ENCODE measurements around the gene TBX2.

Gene TBX2

DNA sequence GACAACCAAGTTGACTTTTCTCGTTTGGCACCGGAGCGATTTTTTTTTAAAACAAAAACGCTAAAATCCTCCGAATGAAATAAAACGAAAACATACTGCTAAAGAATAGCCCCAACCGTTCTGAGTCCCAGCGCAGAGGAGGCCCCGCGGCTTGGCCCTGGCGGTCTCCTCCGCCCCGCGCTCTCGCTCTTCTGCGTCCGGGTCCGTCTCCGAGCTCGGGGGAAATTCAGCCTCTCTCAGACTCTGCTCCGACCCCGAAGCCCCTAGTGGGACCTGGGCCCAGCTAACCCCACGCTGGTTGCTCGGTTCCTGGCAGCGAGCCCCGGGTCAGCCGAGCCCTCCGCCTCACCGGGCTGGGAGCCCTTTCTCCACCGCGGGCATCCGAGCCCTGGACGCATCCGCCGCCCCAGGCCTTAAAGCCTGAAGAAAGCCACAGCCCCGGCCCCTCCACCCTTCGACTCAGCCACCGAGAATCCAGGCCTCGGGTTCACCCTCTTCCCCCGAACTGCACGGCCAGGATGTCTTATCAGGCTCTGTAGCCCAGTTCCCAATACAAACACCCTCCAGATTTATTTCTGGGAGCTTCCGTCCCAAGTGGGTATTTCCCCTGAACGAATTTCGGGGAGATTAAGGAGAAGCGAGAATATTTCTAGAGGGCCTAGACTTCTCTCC is 1.2 kb downstream of the TBX2 start:
- DNase-seq (ENCODE audit: low read depth), result no peak
- no peak overlapping the region for H3K4me3 ChIP-seq (ENCODE audit: low read length)
- TF ChIP-seq, protein P1, sequence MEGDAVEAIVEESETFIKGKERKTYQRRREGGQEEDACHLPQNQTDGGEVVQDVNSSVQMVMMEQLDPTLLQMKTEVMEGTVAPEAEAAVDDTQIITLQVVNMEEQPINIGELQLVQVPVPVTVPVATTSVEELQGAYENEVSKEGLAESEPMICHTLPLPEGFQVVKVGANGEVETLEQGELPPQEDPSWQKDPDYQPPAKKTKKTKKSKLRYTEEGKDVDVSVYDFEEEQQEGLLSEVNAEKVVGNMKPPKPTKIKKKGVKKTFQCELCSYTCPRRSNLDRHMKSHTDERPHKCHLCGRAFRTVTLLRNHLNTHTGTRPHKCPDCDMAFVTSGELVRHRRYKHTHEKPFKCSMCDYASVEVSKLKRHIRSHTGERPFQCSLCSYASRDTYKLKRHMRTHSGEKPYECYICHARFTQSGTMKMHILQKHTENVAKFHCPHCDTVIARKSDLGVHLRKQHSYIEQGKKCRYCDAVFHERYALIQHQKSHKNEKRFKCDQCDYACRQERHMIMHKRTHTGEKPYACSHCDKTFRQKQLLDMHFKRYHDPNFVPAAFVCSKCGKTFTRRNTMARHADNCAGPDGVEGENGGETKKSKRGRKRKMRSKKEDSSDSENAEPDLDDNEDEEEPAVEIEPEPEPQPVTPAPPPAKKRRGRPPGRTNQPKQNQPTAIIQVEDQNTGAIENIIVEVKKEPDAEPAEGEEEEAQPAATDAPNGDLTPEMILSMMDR (IDR thresholded peaks at IDR 0.05; ENCODE audit: insufficient read depth, low read depth, low read length, missing control alignments), result no peak

DNA sequence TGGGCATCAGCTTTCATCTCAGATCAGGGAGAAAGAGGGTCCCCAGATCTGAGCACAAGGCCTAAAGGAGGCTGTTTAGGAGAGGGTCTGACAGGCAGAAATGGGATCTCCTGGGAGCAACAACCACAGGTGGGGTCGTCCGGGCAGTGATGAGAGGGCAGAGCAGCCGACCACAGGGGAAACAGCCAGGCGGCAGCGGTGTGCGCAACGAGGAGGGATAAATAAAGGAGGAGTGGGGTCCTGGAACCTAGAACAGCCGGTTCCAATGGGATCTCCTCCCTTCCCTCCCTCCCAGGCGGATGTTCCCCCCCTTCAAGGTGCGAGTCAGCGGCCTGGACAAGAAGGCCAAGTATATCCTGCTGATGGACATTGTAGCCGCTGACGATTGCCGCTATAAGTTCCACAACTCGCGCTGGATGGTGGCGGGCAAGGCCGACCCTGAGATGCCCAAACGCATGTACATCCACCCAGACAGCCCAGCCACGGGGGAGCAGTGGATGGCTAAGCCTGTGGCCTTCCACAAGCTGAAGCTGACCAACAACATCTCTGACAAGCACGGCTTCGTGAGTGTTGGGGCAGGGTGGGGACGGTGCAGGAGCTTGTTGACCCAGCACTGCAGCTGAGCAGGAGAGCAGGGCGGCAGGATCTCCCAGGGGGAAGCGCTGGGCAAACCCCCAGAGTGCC is 1.9 kb downstream of the TBX2 start:
- H3K4me3 ChIP-seq (ENCODE audit: low read length), result no peak overlapping the region
- DNase-seq (ENCODE audit: low read depth), result no peak
- TF ChIP-seq, protein P1 (IDR thresholded peaks at IDR 0.05; ENCODE audit: insufficient read depth, low read depth, low read length, missing control alignments), result no peak

DNA sequence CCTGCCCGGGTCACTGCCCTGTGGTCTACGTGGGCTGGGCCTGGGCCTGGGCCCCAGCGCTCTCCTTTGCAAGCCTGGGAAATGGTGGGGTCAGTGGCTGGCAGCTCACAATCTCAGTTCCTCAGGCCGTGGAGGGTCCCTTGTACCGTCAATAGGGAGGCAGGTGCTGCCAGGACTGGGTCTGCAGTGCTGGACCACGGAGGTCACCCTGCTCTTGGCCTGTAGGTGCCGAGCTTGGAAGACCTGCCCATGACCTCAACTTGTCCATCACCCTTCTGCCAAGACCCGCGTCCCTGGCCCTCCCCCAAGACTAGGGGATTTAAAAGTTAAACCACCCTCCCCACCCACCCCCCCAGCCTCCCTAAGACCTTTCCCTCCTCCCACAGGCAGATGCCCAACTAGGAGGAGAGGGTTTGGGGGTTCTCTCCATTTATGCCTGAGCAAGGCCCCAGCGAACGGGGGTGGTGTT is 2.5 kb downstream of the TBX2 start:
- no peak overlapping the region for H3K4me3 ChIP-seq (ENCODE audit: low read length)
- no peak for DNase-seq (ENCODE audit: low read depth)
- TF ChIP-seq, protein P1 (IDR thresholded peaks at IDR 0.05; ENCODE audit: insufficient read depth, low read depth, low read length, missing control alignments), result no peak

DNA sequence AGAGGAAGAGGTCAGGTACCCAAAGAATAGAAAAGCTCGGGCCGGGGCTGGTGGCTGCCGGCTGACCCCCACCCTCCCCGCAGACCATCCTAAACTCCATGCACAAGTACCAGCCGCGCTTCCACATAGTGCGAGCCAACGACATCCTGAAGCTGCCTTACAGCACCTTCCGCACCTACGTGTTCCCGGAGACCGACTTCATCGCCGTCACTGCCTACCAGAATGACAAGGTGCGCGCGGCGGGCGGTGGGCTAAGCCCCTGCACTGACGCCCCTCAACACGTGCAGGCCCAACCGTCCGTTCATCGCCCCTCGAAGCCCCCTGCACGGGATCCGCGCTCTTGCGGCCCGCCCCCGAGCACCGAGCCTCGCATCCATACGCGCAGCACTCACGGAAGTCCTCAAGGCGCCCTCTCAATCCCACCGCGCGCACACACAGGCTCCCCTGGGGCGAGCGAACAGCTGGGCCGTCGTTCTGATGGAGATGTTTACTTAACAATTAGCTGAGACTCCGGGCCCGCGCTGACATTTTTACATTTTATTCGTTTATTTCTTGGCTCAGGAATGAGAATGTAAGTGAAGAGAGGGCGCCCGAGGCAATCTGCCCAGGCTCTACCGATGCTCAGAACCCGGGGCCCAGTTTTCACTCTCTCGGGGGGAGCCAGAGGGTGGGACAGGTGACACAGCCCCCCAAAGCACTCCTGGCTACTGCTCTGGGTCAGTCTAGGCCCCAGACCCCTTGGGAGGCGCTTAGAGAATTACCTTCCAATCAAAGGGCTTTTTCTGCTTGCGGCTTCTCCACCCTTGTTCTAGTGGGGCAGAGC is 3.5 kb downstream of the TBX2 start:
- no peak for DNase-seq (ENCODE audit: low read depth)
- H3K4me3 ChIP-seq (ENCODE audit: low read length), result no peak overlapping the region
- TF ChIP-seq, protein P1 (IDR thresholded peaks at IDR 0.05; ENCODE audit: insufficient read depth, low read depth, low read length, missing control alignments), result no peak

DNA sequence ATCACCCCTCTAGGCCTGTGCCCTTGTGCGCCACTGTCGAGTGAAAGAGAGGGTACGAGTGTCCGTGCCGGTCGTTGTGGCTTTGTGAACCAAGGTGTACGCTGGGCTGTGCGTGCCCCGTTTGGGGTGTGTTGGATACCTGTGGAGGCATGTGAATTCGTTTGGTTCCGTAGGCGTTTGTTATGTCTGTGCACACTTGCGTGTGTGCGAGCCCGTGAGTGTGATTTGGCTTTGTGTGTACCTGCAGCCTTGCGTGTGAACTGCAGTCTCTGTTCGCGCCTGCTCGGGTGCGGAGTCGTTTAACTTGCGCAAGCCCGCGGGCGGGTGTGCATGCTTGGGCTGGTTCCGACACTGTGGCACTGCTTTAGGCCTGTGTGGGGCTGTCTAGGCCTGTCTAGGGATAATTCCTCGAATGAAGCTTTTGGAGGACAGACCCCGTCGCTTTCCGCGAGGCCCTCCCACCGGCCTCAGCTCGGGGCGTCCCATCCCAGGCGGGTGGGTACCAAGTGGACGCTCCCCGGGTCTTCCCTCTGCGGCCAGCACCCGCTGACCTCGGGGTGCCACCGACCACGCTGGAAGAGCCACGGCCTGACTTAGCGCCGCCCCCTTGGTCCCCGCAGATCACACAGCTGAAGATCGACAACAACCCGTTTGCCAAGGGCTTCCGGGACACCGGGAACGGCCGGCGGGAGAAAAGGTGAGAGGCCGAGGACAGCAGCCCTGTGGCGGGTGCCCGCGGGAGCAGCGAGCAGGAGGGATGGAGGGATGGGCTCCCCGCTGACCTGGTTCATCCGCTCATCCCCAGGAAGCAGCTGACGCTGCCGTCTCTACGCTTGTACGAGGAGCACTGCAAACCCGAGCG is 4.4 kb downstream of the TBX2 start:
- no peak overlapping the region for H3K4me3 ChIP-seq (ENCODE audit: low read length)
- DNase-seq (ENCODE audit: low read depth), result peak; percentile 90
- TF ChIP-seq, protein P1 (IDR thresholded peaks at IDR 0.05; ENCODE audit: insufficient read depth, low read depth, low read length, missing control alignments), result no peak

DNA sequence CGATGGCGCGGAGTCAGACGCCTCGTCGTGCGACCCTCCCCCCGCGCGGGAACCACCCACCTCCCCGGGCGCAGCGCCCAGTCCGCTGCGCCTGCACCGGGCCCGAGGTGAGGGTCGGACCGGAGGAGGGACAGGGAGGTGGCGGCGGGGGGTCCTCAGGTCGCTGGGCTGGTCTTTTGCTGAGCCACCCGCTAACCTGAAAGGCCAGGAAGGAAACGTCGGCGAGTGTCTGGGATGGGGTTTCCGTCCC is 4.9 kb downstream of the TBX2 start:
- H3K4me3 ChIP-seq (ENCODE audit: low read length), result no peak overlapping the region
- TF ChIP-seq, protein P1 (IDR thresholded peaks at IDR 0.05; ENCODE audit: insufficient read depth, low read depth, low read length, missing control alignments), result no peak
- DNase-seq (ENCODE audit: low read depth), result no peak

Measured in epithelial cell of esophagus (primary cell).